Liver (tissue), 9 donors: Measurements from ENCODE around the gene KRTAP10-9. TPM values are rescaled to one million over a fixed set of nuclear protein-coding genes. Genes with fewer than 3 reads are reported as not detected.
A peak's percentile ranks its signal among the peaks of the same experiment; 100 is the strongest.

ENCODE experiments used
- DNase-seq: peaks from one replicate; pipeline ENCODE4 v3.0.0-alpha.2; 2017; ENCODE audit warnings: low spot score
- H3K27ac ChIP-seq, 2 donors: one replicate each; pipeline ENCODE4 v1.7.0; 2013; ENCODE audit warnings: inconsistent platforms in 2 of 2, low read length in 2 of 2, control low read depth in 1 of 2, low read depth in 1 of 2, mild to moderate bottlenecking in 1 of 2
- H3K27me3 ChIP-seq, 4 donors: one replicate each; pipeline versions ENCODE4 v1.6.1 to v1.7.0; 2013; ENCODE audit warnings: low read length in 3 of 4, inconsistent platforms in 1 of 4, mild to moderate bottlenecking in 1 of 4, moderate library complexity in 1 of 4; ENCODE audit not compliant: control insufficient read depth in 4 of 4, insufficient read depth in 4 of 4
- H3K36me3 ChIP-seq, 4 donors: one replicate each; pipeline versions ENCODE4 v1.6.1 to v1.7.0; 2013; ENCODE audit warnings: low read length in 3 of 4, mild to moderate bottlenecking in 3 of 4, low read depth in 1 of 4, moderate library complexity in 1 of 4; ENCODE audit not compliant: control insufficient read depth in 4 of 4, insufficient read depth in 3 of 4
- H3K4me1 ChIP-seq, 4 donors: one replicate each; pipeline versions ENCODE4 v1.6.1 to v1.7.0; 2013; ENCODE audit warnings: low read length in 3 of 4, mild to moderate bottlenecking in 3 of 4, moderate library complexity in 1 of 4; ENCODE audit not compliant: control insufficient read depth in 4 of 4, insufficient read depth in 4 of 4
- H3K4me3 ChIP-seq, 3 donors: one replicate each; pipeline versions ENCODE4 v1.6.1 to v1.7.0; 2013; ENCODE audit warnings: low read length in 3 of 3, control low read depth in 1 of 3, low read depth in 1 of 3, mild to moderate bottlenecking in 1 of 3
- H3K9ac ChIP-seq, 2 donors: one replicate each; pipeline ENCODE4 v1.7.0; 2013; ENCODE audit warnings: low read length in 2 of 2, mild to moderate bottlenecking in 2 of 2, moderate library complexity in 2 of 2, control low read depth in 1 of 2, low read depth in 1 of 2
- H3K9me3 ChIP-seq, 4 donors: one replicate each; pipeline versions ENCODE4 v1.6.1 to v1.7.0; 2013; ENCODE audit warnings: low read length in 3 of 4; ENCODE audit not compliant: control insufficient read depth in 4 of 4
- EGR1 ChIP-seq, 2 donors: IDR thresholded peaks; 2 replicates each; pipeline ENCODE4 v1.6.1; 2016 to 2018; ENCODE audit warnings: antibody characterized with exemption in 2 of 2, low read depth in 2 of 2
- FOXA1 ChIP-seq: IDR thresholded peaks from 2 replicates; pipeline ENCODE4 v1.6.1; 2016; ENCODE audit warnings: antibody characterized with exemption
- FOXA2 ChIP-seq: IDR thresholded peaks from 2 replicates; pipeline ENCODE4 v1.6.1; 2016; ENCODE audit warnings: antibody characterized with exemption
- GABPA ChIP-seq, 2 donors: IDR thresholded peaks in 1 of 2; conservative IDR thresholded peaks in 1 of 2; 2 replicates each; pipeline ENCODE4 v1.6.1; 2016; ENCODE audit warnings: antibody characterized with exemption in 2 of 2, mild to moderate bottlenecking in 1 of 2, moderate library complexity in 1 of 2
- HNF4A ChIP-seq, 2 donors: conservative IDR thresholded peaks; 2 replicates each; pipeline ENCODE4 v1.6.1; 2016; ENCODE audit warnings: antibody characterized with exemption in 2 of 2, mild to moderate bottlenecking in 2 of 2
- HNF4G ChIP-seq: IDR thresholded peaks from 2 replicates; pipeline ENCODE4 v1.6.1; 2016; ENCODE audit warnings: antibody characterized with exemption
- JUND ChIP-seq, 2 donors: IDR thresholded peaks; 2 replicates each; pipeline ENCODE4 v1.6.1; 2016; ENCODE audit warnings: antibody characterized with exemption in 2 of 2
- NR2F2 ChIP-seq: IDR thresholded peaks from 2 replicates; pipeline ENCODE4 v1.6.1; 2016; ENCODE audit warnings: antibody characterized with exemption
- RAD21 ChIP-seq, 2 donors: IDR thresholded peaks; 2 replicates each; pipeline ENCODE4 v1.6.1; 2016; ENCODE audit warnings: antibody characterized with exemption in 2 of 2, mild to moderate bottlenecking in 2 of 2
- RXRA ChIP-seq, 2 donors: IDR thresholded peaks; 2 replicates each; pipeline ENCODE4 v1.6.1; 2017 to 2018; ENCODE audit warnings: antibody characterized with exemption in 2 of 2, mild to moderate bottlenecking in 1 of 2
- SP1 ChIP-seq: IDR thresholded peaks from 2 replicates; pipeline ENCODE4 v1.6.1; 2018; ENCODE audit warnings: antibody characterized with exemption, mild to moderate bottlenecking
- TAF1 ChIP-seq: conservative IDR thresholded peaks from 2 replicates; pipeline ENCODE4 v1.6.1; 2016; ENCODE audit warnings: antibody characterized with exemption, mild to moderate bottlenecking
- YY1 ChIP-seq: IDR thresholded peaks from 2 replicates; pipeline ENCODE4 v1.6.1; 2016; ENCODE audit warnings: antibody characterized with exemption, mild to moderate bottlenecking
- WGBS: extraction: QIAGEN DNeasy Blood & Tissue Kit; methylation state at CpG from one replicate; pipeline ENCODE4 v1.1.7; 2013; 5-methylcytosine and 5-hydroxymethylcytosine counted together
- polyA plus RNA-seq, 2 donors: library from polyadenylated mRNA; stranded (reverse) in 1 of 2; unstranded in 1 of 2; fragments of 200-250 nt in 1 of 2; fragments of >200 nt in 1 of 2; fragmentation: Nextera tagmentation in 1 of 2; extraction: Ambion mirVana in 1 of 2; gene quantifications; one replicate each; pipeline versions ENCODE4 v1.2.1 to v1.2.3, GENCODE V29; 2013 to 2015
- total RNA-seq, 2 donors: library from RNA; depleted of rRNA; stranded (reverse); fragments of >200 nt; gene quantifications; one replicate each; pipeline ENCODE4 v1.2.3, GENCODE V29; 2014
- TF ChIP-seq, protein P1 (sequence below): IDR thresholded peaks from 2 replicates; pipeline ENCODE4 v1.6.1; 2016; ENCODE audit warnings: antibody characterized with exemption
- TF ChIP-seq, protein P2 (sequence below): IDR thresholded peaks from 2 replicates; pipeline ENCODE4 v1.6.1; 2016; ENCODE audit warnings: antibody characterized with exemption
- TF ChIP-seq, protein P3 (sequence below): fragments of 150-350 bp; IDR thresholded peaks from 2 replicates; pipeline ENCODE4 v1.5.1; 2017; ENCODE audit warnings: improper control_type of control experiment, low read depth, low read length; ENCODE audit not compliant: missing input control
- donor health status: healthy.
- donor health status: healthy.
- donor health status: healthy.
- donor health status: healthy.
- donor health status: healthy.

The KRTAP10-9 gene
- total and polyA plus RNA-seq, 4 donors = not detected

DNA sequence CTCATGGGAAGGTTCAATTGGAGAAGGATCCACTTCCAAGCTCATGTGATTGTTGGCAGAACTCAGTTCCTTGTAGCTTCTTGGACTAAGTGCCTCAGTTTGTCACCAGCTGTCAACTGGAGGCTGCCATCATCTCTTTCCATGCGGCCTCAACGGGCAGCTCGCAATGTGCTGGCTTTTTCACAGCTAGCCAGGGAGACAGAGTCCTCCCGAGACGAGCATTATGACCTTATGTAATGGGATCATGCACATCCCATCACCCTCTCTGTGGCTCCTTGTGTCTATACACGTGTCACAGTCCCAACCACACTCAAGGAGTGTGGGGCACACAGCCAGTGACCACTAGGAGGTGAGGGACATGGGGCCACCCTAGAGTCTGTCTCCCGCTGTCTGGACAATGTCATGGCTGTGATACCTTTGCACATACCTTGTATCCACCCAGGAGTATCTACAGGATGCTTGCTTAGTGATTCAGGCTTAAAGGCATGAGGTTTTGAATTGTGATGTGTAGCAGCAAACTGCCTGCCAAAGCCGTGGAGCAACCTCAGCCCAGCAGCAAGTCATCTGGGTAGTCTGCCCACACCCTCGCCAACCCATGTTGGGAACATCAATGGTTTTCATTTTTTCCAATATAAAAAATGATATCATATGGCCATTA lies 30.7 kb upstream of the KRTAP10-9 start:
- Histone ChIP-seq H3K36me3 (no peaks in the 10 kb centered on the region), H3K9ac (no peak overlapping the region), H3K4me3 (no peak overlapping the region), H3K4me1 (peaks cover 1 to 27% (median 16%) of the 10 kb centered on the region in 4 donors), H3K27ac (no peak overlapping the region), H3K9me3 (no peaks in the 10 kb centered on the region), H3K27me3 (no peaks in the 10 kb centered on the region)
- TF ChIP-seq GABPA (IDR thresholded peaks at IDR 0.05 in 1 of 2, conservative IDR thresholded peaks at IDR 0.05 in 1 of 2) = no peak
- TF ChIP-seq TAF1 = no peak
- TF ChIP-seq, protein P1, sequence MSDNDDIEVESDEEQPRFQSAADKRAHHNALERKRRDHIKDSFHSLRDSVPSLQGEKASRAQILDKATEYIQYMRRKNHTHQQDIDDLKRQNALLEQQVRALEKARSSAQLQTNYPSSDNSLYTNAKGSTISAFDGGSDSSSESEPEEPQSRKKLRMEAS = no peak
- TF ChIP-seq EGR1 (IDR thresholded peaks at IDR 0.05; ENCODE audit: low read depth in 2 of 2) = no peak
- TF ChIP-seq NR2F2 = no peak
- TF ChIP-seq HNF4G = no peak
- DNase-seq = peak; percentile 12
- 88% methylated on average over 9 of the region's 9 CpGs for WGBS

DNA sequence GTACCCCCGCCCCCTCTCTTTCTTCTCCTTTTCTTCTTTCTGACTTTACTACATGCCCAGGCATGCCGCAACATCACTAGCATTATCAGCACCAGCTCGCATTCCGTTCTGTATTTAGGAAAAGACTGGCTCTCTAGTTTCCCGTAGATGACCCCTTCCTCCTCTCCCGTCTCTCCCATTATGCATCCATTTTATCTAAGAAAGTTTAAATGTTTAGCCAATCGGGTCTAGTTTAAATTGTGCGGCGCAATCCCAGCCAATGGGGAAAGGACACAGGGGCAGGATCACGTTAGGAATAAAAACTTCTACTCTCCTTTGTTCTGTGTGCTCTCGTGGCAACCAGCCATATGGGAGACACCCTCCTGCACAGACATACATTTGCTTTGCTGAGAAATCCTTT lies 28.8 kb upstream of the KRTAP10-9 start:
- Histone ChIP-seq H3K4me1 (peaks cover 1 to 13% (median 7%) of the 10 kb centered on the region in 4 donors), H3K27ac (no peak overlapping the region), H3K36me3 (no peaks in the 10 kb centered on the region), H3K9ac (no peak overlapping the region), H3K9me3 (no peaks in the 10 kb centered on the region), H3K27me3 (no peaks in the 10 kb centered on the region), H3K4me3 (no peak overlapping the region)
- peak; percentile 8 for DNase-seq
- 81% methylated on average over 11 of the region's 11 CpGs for WGBS
- TF ChIP-seq JUND (IDR thresholded peaks at IDR 0.05) (no peak), NR2F2 (no peak), RAD21 (IDR thresholded peaks at IDR 0.05) (no peak), FOXA1 (no peak), HNF4A (conservative IDR thresholded peaks at IDR 0.05) (no peak), YY1 (no peak), TAF1 (no peak), SP1 (no peak), RXRA (IDR thresholded peaks at IDR 0.05) (no peak), EGR1 (IDR thresholded peaks at IDR 0.05; ENCODE audit: low read depth in 2 of 2) (no peak), FOXA2 (no peak)
- TF ChIP-seq, protein P2, sequence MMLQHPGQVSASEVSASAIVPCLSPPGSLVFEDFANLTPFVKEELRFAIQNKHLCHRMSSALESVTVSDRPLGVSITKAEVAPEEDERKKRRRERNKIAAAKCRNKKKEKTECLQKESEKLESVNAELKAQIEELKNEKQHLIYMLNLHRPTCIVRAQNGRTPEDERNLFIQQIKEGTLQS = no peak
- TF ChIP-seq, protein P1 = no peak
- TF ChIP-seq, protein P3, sequence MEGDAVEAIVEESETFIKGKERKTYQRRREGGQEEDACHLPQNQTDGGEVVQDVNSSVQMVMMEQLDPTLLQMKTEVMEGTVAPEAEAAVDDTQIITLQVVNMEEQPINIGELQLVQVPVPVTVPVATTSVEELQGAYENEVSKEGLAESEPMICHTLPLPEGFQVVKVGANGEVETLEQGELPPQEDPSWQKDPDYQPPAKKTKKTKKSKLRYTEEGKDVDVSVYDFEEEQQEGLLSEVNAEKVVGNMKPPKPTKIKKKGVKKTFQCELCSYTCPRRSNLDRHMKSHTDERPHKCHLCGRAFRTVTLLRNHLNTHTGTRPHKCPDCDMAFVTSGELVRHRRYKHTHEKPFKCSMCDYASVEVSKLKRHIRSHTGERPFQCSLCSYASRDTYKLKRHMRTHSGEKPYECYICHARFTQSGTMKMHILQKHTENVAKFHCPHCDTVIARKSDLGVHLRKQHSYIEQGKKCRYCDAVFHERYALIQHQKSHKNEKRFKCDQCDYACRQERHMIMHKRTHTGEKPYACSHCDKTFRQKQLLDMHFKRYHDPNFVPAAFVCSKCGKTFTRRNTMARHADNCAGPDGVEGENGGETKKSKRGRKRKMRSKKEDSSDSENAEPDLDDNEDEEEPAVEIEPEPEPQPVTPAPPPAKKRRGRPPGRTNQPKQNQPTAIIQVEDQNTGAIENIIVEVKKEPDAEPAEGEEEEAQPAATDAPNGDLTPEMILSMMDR = no peak
